ENCODE results near the gene SPATA4.

SPATA4 gene

DNA sequence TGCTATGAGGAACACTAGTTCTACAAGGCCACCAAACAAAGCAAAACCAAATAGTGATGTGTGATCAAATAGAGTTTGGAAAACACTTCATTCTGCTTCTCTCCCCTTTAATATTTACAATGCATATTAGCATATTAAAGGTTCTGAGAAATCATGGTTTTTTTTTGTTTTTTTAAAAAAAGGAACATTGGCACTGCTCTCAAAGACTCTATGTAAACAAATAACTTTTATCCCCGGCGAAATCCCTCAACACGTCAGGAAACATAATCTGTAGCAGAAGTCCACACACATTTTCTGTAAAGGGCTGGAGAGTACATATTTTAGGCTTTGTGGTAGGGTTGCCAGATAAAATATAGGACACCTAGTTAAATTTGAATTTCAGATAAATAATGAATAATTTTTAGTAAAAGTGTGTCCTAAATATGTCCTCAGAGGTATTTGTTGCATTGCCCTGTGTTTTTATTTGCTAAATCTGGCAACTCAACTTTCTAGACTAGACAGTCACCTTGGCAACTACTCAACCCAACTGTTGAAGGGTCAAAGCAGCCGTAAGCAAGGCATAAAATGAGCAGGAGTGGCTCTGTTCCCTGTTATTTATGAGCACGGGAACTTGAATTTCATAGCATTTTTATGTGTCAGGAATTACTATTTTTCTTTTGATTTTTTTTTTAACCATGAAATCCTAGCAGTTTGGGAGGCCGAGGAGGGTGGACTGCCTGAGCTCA, 8.6 kb downstream of the SPATA4 start:
- in situ Hi-C loops (cut with MboI; ENCODE audit: low sequenced_read_pairs, unreplicated experiment) = no loop called here
- TF ChIP-seq, protein P1, sequence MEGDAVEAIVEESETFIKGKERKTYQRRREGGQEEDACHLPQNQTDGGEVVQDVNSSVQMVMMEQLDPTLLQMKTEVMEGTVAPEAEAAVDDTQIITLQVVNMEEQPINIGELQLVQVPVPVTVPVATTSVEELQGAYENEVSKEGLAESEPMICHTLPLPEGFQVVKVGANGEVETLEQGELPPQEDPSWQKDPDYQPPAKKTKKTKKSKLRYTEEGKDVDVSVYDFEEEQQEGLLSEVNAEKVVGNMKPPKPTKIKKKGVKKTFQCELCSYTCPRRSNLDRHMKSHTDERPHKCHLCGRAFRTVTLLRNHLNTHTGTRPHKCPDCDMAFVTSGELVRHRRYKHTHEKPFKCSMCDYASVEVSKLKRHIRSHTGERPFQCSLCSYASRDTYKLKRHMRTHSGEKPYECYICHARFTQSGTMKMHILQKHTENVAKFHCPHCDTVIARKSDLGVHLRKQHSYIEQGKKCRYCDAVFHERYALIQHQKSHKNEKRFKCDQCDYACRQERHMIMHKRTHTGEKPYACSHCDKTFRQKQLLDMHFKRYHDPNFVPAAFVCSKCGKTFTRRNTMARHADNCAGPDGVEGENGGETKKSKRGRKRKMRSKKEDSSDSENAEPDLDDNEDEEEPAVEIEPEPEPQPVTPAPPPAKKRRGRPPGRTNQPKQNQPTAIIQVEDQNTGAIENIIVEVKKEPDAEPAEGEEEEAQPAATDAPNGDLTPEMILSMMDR (IDR thresholded peaks at IDR 0.05; ENCODE audit: borderline replicate concordance, control extremely low read depth, extremely low read depth, insufficient read depth, missing control alignments) = no peak
- DNase-seq (ENCODE audit: low spot score) = no peak

DNA sequence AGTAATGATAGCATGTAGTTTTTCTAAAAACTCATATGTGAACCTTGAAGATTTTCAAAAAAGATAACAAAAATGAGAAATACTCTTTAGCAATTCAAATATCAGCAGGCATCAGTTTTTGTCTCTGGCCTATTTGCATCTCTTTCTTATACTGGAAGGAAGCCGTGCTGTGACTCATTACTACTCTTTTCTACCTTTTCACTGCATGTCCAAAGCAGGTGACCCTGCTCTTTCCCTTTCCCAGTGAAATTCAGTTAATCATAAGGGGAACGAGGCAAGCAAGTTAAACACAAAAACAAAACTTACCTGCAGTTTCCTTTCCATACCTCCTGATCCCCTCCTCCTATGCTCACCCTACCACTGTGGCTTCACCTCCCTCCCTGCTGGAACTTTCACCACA, 9.3 kb downstream of the SPATA4 start:
- TF ChIP-seq, protein P1 (IDR thresholded peaks at IDR 0.05; ENCODE audit: borderline replicate concordance, control extremely low read depth, extremely low read depth, insufficient read depth, missing control alignments) = no peak
- in situ Hi-C loops (cut with MboI; ENCODE audit: low sequenced_read_pairs, unreplicated experiment) = no loop called here

DNA sequence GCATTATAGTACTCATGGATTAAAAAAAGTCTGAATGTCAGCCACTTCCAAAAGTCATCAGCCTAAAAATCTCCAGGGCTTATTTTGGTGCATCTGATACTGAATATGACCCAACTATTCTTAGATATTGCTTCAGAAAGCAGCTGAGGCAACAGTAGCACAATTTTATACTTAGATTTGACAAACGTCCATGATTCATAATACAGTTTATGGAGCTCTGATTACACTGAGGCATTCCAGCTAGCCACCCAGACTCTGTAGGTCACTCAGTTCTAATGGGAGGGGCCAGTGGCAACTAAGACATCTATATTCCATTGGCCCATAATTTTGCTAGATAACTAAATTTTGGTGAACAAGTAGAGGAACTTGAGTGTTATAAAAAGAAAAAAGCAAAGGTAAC, 10.3 kb downstream of the SPATA4 start:
- in situ Hi-C loops (cut with MboI; ENCODE audit: low sequenced_read_pairs, unreplicated experiment) = no loop called here
- TF ChIP-seq, protein P1 (IDR thresholded peaks at IDR 0.05; ENCODE audit: borderline replicate concordance, control extremely low read depth, extremely low read depth, insufficient read depth, missing control alignments) = no peak
- no peak for DNase-seq (ENCODE audit: low spot score)

More for the DNA sequence above, 9.3 kb downstream of the SPATA4 start:
- no peak for DNase-seq (ENCODE audit: low spot score)

DNA sequence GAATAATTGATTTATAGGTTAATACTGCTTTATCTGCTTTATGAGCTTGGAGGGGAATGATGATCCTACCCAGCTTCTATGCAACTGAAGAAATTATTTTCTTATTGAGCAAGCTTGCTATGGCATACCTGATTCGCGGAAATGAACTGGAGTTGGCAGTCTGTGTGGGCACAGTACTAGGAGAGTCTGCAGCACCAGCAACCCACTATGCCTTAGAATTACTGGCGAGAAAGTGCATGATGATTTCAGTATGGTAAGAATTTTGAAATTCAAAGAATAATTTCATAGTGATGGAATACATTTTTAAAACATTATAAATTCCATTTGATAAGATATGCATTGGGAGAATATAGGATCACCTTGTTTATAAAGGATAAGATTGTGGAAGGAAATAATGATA, 32.3 kb downstream of the SPATA4 start:
- in situ Hi-C loops (cut with MboI; ENCODE audit: low sequenced_read_pairs, unreplicated experiment) = no loop called here
- DNase-seq (ENCODE audit: low spot score) = no peak
- TF ChIP-seq, protein P1 (IDR thresholded peaks at IDR 0.05; ENCODE audit: borderline replicate concordance, control extremely low read depth, extremely low read depth, insufficient read depth, missing control alignments) = no peak

DNA sequence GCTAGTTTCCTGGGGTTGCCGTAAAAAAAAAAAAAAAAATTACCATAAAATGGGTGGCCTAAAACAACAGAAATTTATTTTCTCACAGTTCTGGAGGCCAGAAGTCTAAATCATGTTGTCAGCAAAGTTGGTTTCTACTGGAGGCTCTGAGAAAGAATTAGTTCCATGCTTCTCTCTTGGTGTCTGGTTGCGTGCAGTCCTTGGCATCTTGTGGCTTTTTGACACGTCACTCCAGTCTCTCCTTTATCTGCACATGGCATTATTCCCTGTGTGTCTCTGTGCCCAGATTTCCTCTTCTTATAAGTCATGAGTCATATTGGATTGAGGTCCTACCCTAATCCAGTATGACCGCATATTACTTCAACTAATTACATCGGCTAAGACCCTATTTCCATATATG, 38.7 kb downstream of the SPATA4 start:
- DNase-seq (ENCODE audit: low spot score) = no peak
- in situ Hi-C loops (cut with MboI; ENCODE audit: low sequenced_read_pairs, unreplicated experiment) = no loop called here
- TF ChIP-seq, protein P1 (IDR thresholded peaks at IDR 0.05; ENCODE audit: borderline replicate concordance, control extremely low read depth, extremely low read depth, insufficient read depth, missing control alignments) = no peak

DNA sequence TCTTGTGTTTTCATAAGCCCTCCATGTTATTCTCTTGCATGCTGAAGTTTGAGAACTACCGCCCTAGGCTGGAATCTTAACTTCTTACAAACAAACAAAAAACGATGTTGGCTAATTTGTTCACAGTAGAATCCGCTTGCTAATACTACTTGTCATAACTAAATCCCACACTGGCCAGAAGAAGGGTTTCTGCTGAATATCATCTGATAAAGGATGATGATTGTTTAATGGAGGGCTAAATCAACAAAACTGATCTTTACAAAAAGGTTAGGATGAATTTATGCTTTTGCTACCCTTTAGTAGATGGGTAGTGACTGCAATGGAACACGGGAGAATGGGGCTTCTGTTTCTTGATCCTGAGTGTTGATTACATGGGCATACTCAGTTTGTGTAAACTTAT, 42.3 kb downstream of the SPATA4 start:
- in situ Hi-C loops (cut with MboI; ENCODE audit: low sequenced_read_pairs, unreplicated experiment) = no loop called here
- DNase-seq (ENCODE audit: low spot score) = no peak
- TF ChIP-seq, protein P1 (IDR thresholded peaks at IDR 0.05; ENCODE audit: borderline replicate concordance, control extremely low read depth, extremely low read depth, insufficient read depth, missing control alignments) = no peak

All from GM13976 (cell line).